ENCODE measurements around the gene FAM161B.
"Not testable (repeated sequence)": the region's sequence is repeated elsewhere in the genome, so short reads cannot be mapped to it uniquely, and the experiment has no call there.

Gene FAM161B

GRCh38 chr14:73949752-73950734 is at the start of gene FAM161B, which contains the start of gene COQ6:
Gene FAM161B (minus strand): TSS chr14:73950094. CDS start chr14:73950026, 68 bp downstream.
Gene COQ6 (plus strand): TSS chr14:73950302. CDS start chr14:73950333, 31 bp downstream.
- peak; percentile 99 for DNase-seq (ENCODE audit: low spot score)

- DNase-seq (ENCODE audit: low spot score) = no peak
These were observed 48.8 kb upstream of the FAM161B start for GRCh38 chr14:73998726-73999125.

- no peak for DNase-seq (ENCODE audit: low spot score)
These were observed 48.1 kb upstream of the FAM161B start for GRCh38 chr14:73997944-73998447.

- DNase-seq (ENCODE audit: low spot score) = no peak
These were observed 47.4 kb upstream of the FAM161B start for GRCh38 chr14:73997108-73997943.

- DNase-seq (ENCODE audit: low spot score) = no peak
These were observed 46.8 kb upstream of the FAM161B start for GRCh38 chr14:73996731-73997107.

GRCh38 chr14:73995977-73996378 is 46.1 kb upstream of the FAM161B start:
- DNase-seq (ENCODE audit: low spot score) = no peak

GRCh38 chr14:73994926-73995325 is 45.0 kb upstream of the FAM161B start:
- DNase-seq (ENCODE audit: low spot score) = not testable (repeated sequence)

GRCh38 chr14:73991092-73991491 is 41.2 kb upstream of the FAM161B start:
- no peak for DNase-seq (ENCODE audit: low spot score)

- not testable (repeated sequence) for DNase-seq (ENCODE audit: low spot score)
These were observed 38.8 kb upstream of the FAM161B start for GRCh38 chr14:73988656-73989055.

GRCh38 chr14:73988065-73988464 is 38.2 kb upstream of the FAM161B start:
- DNase-seq (ENCODE audit: low spot score) = no peak

GRCh38 chr14:73977896-73978295 is 28.0 kb upstream of the FAM161B start:
- no peak for DNase-seq (ENCODE audit: low spot score)

- no peak for DNase-seq (ENCODE audit: low spot score)
These were observed 26.2 kb upstream of the FAM161B start for GRCh38 chr14:73976125-73976524.

GRCh38 chr14:73973497-73973896 is 23.6 kb upstream of the FAM161B start:
- DNase-seq (ENCODE audit: low spot score) = no peak

- DNase-seq (ENCODE audit: low spot score) = no peak
These were observed 19.0 kb upstream of the FAM161B start for GRCh38 chr14:73968885-73969284.

- no peak for DNase-seq (ENCODE audit: low spot score)
These were observed 15.3 kb upstream of the FAM161B start for GRCh38 chr14:73965216-73965615.

- DNase-seq (ENCODE audit: low spot score) = no peak
These were observed 11.3 kb upstream of the FAM161B start for GRCh38 chr14:73961192-73961591.

GRCh38 chr14:73958591-73958990 is 8.7 kb upstream of the FAM161B start:
- DNase-seq (ENCODE audit: low spot score) = no peak

GRCh38 chr14:73955674-73956073 is 5.8 kb upstream of the FAM161B start:
- DNase-seq (ENCODE audit: low spot score) = no peak

GRCh38 chr14:73953731-73954130 is 3.8 kb upstream of the FAM161B start:
- DNase-seq (ENCODE audit: low spot score) = no peak

- DNase-seq (ENCODE audit: low spot score) = no peak
These were observed 4.7 kb downstream of the FAM161B start for GRCh38 chr14:73945159-73945670.

GRCh38 chr14:73944432-73945158 is 5.3 kb downstream of the FAM161B start:
- DNase-seq (ENCODE audit: low spot score) = no peak

- peak; percentile 17 for DNase-seq (ENCODE audit: low spot score)
These were observed 6.8 kb downstream of the FAM161B start for GRCh38 chr14:73943083-73943482.

All from SW480 (cell line).